ENCODE data around the gene TCAP.

The TCAP gene

GRCh38 chr17:39651923-39652586 is 13.1 kb upstream of the TCAP start:
- DNase-seq (ENCODE audit: low read depth), result no peak
- no peak overlapping the region for H3K4me3 ChIP-seq (ENCODE audit: low read length)
- TF ChIP-seq CTCF (conservative IDR thresholded peaks at IDR 0.05; ENCODE audit: low read depth, low read length), result no peak

- H3K4me3 ChIP-seq (ENCODE audit: low read length), result no peak overlapping the region
- no peak for TF ChIP-seq CTCF (conservative IDR thresholded peaks at IDR 0.05; ENCODE audit: low read depth, low read length)
- DNase-seq (ENCODE audit: low read depth), result no peak
Observed at GRCh38 chr17:39652587-39653315, 12.4 kb upstream of the TCAP start.

GRCh38 chr17:39653316-39653661 is 11.9 kb upstream of the TCAP start:
- H3K4me3 ChIP-seq (ENCODE audit: low read length), result no peak overlapping the region
- TF ChIP-seq CTCF (conservative IDR thresholded peaks at IDR 0.05; ENCODE audit: low read depth, low read length), result no peak

GRCh38 chr17:39653662-39654331 is 11.4 kb upstream of the TCAP start:
- DNase-seq (ENCODE audit: low read depth), result no peak
- TF ChIP-seq CTCF (conservative IDR thresholded peaks at IDR 0.05; ENCODE audit: low read depth, low read length), result peak; percentile 94
- H3K4me3 ChIP-seq (ENCODE audit: low read length), result no peak overlapping the region

More at GRCh38 chr17:39653316-39653661, 11.9 kb upstream of the TCAP start:
- DNase-seq (ENCODE audit: low read depth), result no peak

- TF ChIP-seq CTCF (conservative IDR thresholded peaks at IDR 0.05; ENCODE audit: low read depth, low read length), result no peak
- H3K4me3 ChIP-seq (ENCODE audit: low read length), result no peak overlapping the region
- no peak for DNase-seq (ENCODE audit: low read depth)
Observed at GRCh38 chr17:39655105-39655504, 10.0 kb upstream of the TCAP start.

- DNase-seq (ENCODE audit: low read depth), result no peak
- TF ChIP-seq CTCF (conservative IDR thresholded peaks at IDR 0.05; ENCODE audit: low read depth, low read length), result no peak
- H3K4me3 ChIP-seq (ENCODE audit: low read length), result no peak overlapping the region
Observed at GRCh38 chr17:39658346-39658745, 6.8 kb upstream of the TCAP start.
